Aorta (tissue), 5 donors: ENCODE measurements around the gene GMIP. TPM values are rescaled to one million over a fixed set of nuclear protein-coding genes. Genes with fewer than 3 reads are reported as not detected.
A peak's percentile ranks its signal among the peaks of the same experiment; 100 is the strongest.

Experiments
- ATAC-seq: fragments of 200-7000 bp; cut with Tn5 transposase; one replicate; pipeline ENCODE4 v1.9.1; 2022; ENCODE audit warnings: moderate library complexity; ENCODE audit not compliant: low FRiP score
- DNase-seq, 2 donors: peaks; one replicate each; pipeline ENCODE4 v3.0.0-alpha.2; 2020
- H3K27ac ChIP-seq, 2 donors: one replicate each; pipeline ENCODE4 v1.5.1; 2013; ENCODE audit warnings: low read length in 2 of 2, mild to moderate bottlenecking in 2 of 2, moderate library complexity in 2 of 2, control low read depth in 1 of 2, inconsistent platforms in 1 of 2, low read depth in 1 of 2
- H3K27me3 ChIP-seq, 2 donors: one replicate each; pipeline ENCODE4 v1.6.1; 2013; ENCODE audit warnings: control low read depth in 1 of 2, low read length in 1 of 2, mild to moderate bottlenecking in 1 of 2, moderate library complexity in 1 of 2; ENCODE audit not compliant: insufficient read depth in 2 of 2, control insufficient read depth in 1 of 2
- H3K36me3 ChIP-seq, 2 donors: one replicate each; pipeline ENCODE4 v1.6.1; 2013; ENCODE audit warnings: control low read depth in 1 of 2, low read length in 1 of 2, mild to moderate bottlenecking in 1 of 2; ENCODE audit not compliant: insufficient read depth in 2 of 2, control insufficient read depth in 1 of 2
- H3K4me1 ChIP-seq, 2 donors: one replicate each; pipeline ENCODE4 v1.6.1; 2013; ENCODE audit warnings: low read length in 2 of 2, control low read depth in 1 of 2, mild to moderate bottlenecking in 1 of 2, moderate library complexity in 1 of 2; ENCODE audit not compliant: insufficient read depth in 2 of 2, control insufficient read depth in 1 of 2
- H3K4me3 ChIP-seq, 2 donors: one replicate each; pipeline ENCODE4 v1.5.1; 2013; ENCODE audit warnings: low read length in 2 of 2, control low read depth in 1 of 2, mild to moderate bottlenecking in 1 of 2
- H3K9me3 ChIP-seq: one replicate; pipeline ENCODE4 v1.6.1; 2013; ENCODE audit warnings: mild to moderate bottlenecking, low read length; ENCODE audit not compliant: control insufficient read depth
- WGBS, 2 donors: extraction: QIAGEN DNeasy Blood & Tissue Kit; methylation state at CpG; one replicate each; pipeline ENCODE4 v1.1.7; 2013; 5-methylcytosine and 5-hydroxymethylcytosine counted together
- intact Hi-C, 2 donors: fragments of 100-400 bp; cut with DNase I; formaldehyde crosslinking; loops; one replicate each; pipeline versions ENCODE4 v1.14.2 to v1.15.0; 2022
- polyA plus RNA-seq, 2 donors: library from polyadenylated mRNA; stranded (reverse); fragments of 200-250 nt; gene quantifications; one replicate each; pipeline ENCODE4 v1.2.3, GENCODE V29; 2013
- total RNA-seq, 2 donors: library from RNA; stranded (reverse); fragmentation: NEBNext Ultra II Directional; extraction: Animal tissue kit (Norgen Biotek cat#: 25700); gene quantifications; one replicate each; pipeline ENCODE4 v1.2.1, GENCODE V29; 2021
- donor health status: healthy with polysubstance abuse.
- donor health status: Bipolar disorder and iron deficiency.
- donor health status: DM: no; HTN: no; CAD: no.
- donor health status: DM: no; HTN: no; CAD: no.
- donor health status: DM: yes; HTN: yes; CAD: no.

Gene GMIP
- total and polyA plus RNA-seq, 4 donors: 3.4 to 25.6 (median 10.4) TPM

DNA sequence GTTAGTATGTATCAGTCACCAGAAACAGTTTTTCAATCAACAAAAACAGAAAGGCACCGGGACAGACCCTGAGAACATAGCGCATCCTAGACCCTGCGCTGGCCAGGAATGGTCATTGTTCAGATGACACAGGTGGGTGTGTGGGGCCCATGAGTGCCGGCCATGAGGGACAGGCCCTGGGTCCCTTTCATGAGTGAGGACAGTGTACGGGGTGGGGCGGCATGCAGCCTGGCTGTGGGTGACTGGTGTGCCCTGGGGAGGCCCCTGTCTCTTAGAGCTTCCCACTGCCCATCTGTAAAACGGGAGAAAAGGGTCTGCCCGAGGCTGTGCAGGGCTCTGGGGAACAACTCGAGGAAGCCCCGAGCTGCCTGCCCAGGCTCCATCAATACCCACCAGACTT is 50.8 kb downstream of the GMIP start:
- Histone ChIP-seq H3K36me3 (no peaks in the 10 kb centered on the region), H3K4me1 (no peaks in the 10 kb centered on the region), H3K4me3 (no peak overlapping the region), H3K27ac (no peak overlapping the region), H3K9me3 (no peaks in the 10 kb centered on the region), H3K27me3 (no peaks in the 10 kb centered on the region)
- intact Hi-C loops: no loop called here
- ATAC-seq: no peak
- DNase-seq: no peak
- 96% methylated on average over 10 of the region's 10 CpGs for WGBS, 2 donors

GRCh38 chr19:19591133-19591825 is 52.2 kb downstream of the GMIP start:
- Histone ChIP-seq H3K27ac (no peak overlapping the region), H3K27me3 (no peaks in the 10 kb centered on the region), H3K4me3 (no peak overlapping the region), H3K9me3 (no peaks in the 10 kb centered on the region), H3K4me1 (no peaks in the 10 kb centered on the region), H3K36me3 (no peaks in the 10 kb centered on the region)
- DNase-seq: peak in 1 of 2 donors; percentile 49
- intact Hi-C loops: no loop called here
- peak; percentile 54 for ATAC-seq
- 32 to 44% methylated on average over 13 of the region's 13 CpGs for WGBS, 2 donors

- 86 to 90% methylated on average over 2 of the region's 2 CpGs for WGBS, 2 donors
- Histone ChIP-seq H3K36me3 (no peaks in the 10 kb centered on the region), H3K27me3 (no peaks in the 10 kb centered on the region), H3K4me3 (no peak overlapping the region), H3K27ac (no peak overlapping the region), H3K4me1 (no peaks in the 10 kb centered on the region), H3K9me3 (no peaks in the 10 kb centered on the region)
- ATAC-seq: no peak
- intact Hi-C loops: no loop called here
- no peak for DNase-seq
Observed at GRCh38 chr19:19588546-19588945, 54.9 kb downstream of the GMIP start.

DNA sequence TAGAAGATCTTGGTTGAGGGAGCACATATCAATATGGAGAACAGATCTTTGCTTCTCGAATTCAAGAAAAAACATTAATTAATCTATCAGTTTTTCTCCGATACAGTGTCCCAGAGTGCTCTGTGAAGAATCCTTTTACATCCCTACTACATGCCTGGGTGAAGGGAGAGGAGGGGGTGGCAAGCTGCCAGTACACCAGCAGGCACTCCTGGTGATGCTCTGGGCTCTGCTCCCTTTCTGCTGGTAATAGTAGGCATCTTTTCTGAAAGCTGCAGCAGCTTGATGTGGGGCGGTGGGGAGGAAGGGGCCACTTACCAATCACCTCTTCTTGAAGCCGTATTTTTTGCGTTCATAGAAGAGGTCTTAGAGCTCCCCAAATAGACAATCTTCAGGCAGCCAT is 55.7 kb downstream of the GMIP start:
- intact Hi-C loops: no loop called here
- H3K4me3 ChIP-seq: no peak overlapping the region
- no peak for ATAC-seq
- WGBS, 2 donors: 95 to 96% methylated on average over 5 of the region's 5 CpGs
- no peaks in the 10 kb centered on the region for H3K36me3 ChIP-seq
- no peaks in the 10 kb centered on the region for H3K9me3 ChIP-seq
- DNase-seq: no peak
- no peaks in the 10 kb centered on the region for H3K27me3 ChIP-seq
- no peak overlapping the region for H3K27ac ChIP-seq
- H3K4me1 ChIP-seq: no peaks in the 10 kb centered on the region

GRCh38 chr19:19584356-19584755 is 59.1 kb downstream of the GMIP start:
- WGBS, 2 donors: 91 to 93% methylated on average over 6 of the region's 6 CpGs
- no peak overlapping the region for H3K4me3 ChIP-seq
- ATAC-seq: no peak

DNA sequence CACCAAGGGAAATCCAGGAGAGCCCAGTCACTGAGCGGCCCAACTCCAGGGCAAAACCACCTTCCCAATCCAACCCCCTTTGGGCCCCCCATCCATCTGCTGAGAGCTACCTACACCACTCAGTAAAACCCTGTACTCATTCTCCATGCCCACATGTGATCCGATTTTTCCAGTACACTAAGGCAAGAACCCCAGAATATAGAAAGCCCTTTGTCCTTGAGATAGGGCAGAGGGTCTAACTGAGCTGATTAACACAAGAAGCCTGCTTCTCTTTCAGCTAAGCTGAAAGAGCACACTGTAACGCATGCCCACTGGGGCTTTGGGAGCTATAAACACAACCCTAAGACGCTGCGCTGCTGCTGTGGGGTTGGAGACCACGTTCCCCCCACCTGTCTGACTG is 61.0 kb downstream of the GMIP start:
- no peak for ATAC-seq
- Histone ChIP-seq H3K27me3 (no peaks in the 10 kb centered on the region), H3K4me1 (no peaks in the 10 kb centered on the region), H3K36me3 (no peaks in the 10 kb centered on the region), H3K4me3 (no peak overlapping the region), H3K9me3 (no peaks in the 10 kb centered on the region), H3K27ac (no peak overlapping the region)
- WGBS, 2 donors: 91 to 93% methylated on average over 6 of the region's 6 CpGs
- intact Hi-C loops: no loop called here
- DNase-seq: no peak

More at GRCh38 chr19:19584356-19584755, 59.1 kb downstream of the GMIP start:
- Histone ChIP-seq H3K4me1 (no peaks in the 10 kb centered on the region), H3K27me3 (no peaks in the 10 kb centered on the region), H3K9me3 (no peaks in the 10 kb centered on the region), H3K36me3 (no peaks in the 10 kb centered on the region), H3K27ac (no peak overlapping the region)
- no peak for DNase-seq
- intact Hi-C loops: no loop called here

- no peak overlapping the region for H3K4me3 ChIP-seq
- H3K27ac ChIP-seq: no peak overlapping the region
- H3K27me3 ChIP-seq: no peaks in the 10 kb centered on the region
- no peaks in the 10 kb centered on the region for H3K4me1 ChIP-seq
- WGBS, 2 donors: 96% methylated on average over 13 of the region's 13 CpGs
- ATAC-seq (no peak), DNase-seq (no peak)
- intact Hi-C loops: no loop called here
- no peaks in the 10 kb centered on the region for H3K9me3 ChIP-seq
- no peaks in the 10 kb centered on the region for H3K36me3 ChIP-seq
Observed at GRCh38 chr19:19581391-19581790, 62.1 kb downstream of the GMIP start.

DNA sequence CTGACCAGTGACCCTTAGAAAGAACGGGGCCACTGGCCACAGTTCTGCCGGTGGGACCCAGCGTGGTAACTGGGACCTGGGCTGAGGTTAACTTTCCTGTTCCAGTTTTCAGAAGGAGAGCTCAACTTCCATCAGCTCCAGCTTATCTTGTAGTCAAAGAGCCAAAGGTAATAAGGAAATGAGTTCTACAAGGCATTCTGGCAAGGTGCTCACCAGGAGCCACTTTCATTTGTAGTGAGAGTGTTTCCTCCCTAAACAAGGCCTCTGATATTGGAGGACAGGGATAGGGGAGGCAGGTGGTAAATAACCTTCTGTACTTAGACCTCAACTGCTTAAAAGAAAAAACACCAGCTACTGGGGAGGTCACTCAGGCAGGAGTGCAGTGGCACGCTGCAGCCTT is 63.0 kb downstream of the GMIP start:
- H3K4me1 ChIP-seq: no peaks in the 10 kb centered on the region
- no peaks in the 10 kb centered on the region for H3K36me3 ChIP-seq
- H3K9me3 ChIP-seq: no peaks in the 10 kb centered on the region
- H3K27me3 ChIP-seq: no peaks in the 10 kb centered on the region
- no peak overlapping the region for H3K27ac ChIP-seq
- whole genome bisulfite sequencing, 2 donors: 89 to 95% methylated on average over 4 of the region's 4 CpGs
- DNase-seq: no peak
- H3K4me3 ChIP-seq: no peak overlapping the region
- no peak for ATAC-seq
- intact Hi-C loops: no loop called here

DNA sequence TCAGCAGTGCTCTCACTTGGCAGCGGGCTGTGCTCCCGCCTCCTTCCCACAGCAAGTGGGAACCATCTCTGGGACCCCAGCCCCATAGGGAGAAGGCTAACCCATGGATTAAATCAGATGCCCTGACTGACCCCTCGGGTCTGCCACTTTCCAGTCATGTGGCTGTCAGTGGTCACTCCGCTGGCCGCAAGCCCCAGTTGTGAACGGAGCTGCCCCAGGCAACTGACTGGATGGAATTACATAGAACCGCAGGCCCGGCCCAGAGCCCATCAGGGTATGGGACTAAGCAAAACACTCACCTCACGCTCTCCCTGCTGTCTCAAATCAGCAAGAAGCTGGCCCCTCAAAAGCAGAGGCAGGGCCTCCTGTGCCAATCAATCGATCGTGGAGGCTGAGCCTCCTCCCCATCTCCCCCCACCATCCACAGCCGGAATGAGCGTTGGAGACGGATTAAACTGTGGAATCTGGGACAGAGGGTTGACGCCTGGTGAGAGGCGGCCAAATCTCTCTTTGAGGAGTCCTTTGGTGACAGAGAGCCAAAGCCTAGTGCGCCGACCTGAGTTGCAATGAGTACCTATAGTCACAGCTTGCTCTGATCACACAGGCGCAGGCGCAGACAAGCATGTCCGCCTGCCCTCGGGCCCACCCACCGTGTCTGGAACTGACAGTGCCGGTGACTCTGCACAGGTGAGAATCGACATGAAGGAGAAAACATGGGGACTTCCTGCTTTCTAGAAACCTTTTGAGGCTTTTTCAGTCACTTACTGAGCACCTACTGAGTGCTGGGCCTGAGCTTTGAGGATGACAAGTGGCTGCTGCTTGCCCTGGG is 63.7 kb downstream of the GMIP start:
- Histone ChIP-seq H3K36me3 (no peaks in the 10 kb centered on the region), H3K27ac (no peak overlapping the region), H3K27me3 (no peaks in the 10 kb centered on the region), H3K9me3 (no peaks in the 10 kb centered on the region), H3K4me3 (no peak overlapping the region), H3K4me1 (no peaks in the 10 kb centered on the region)
- intact Hi-C loops: no loop called here
- ATAC-seq (no peak), DNase-seq (no peak)
- WGBS, 2 donors: 87 to 89% methylated on average over 25 of the region's 25 CpGs
